Measurements from ENCODE around the gene GADD45A. TPM values are rescaled to one million over a fixed set of nuclear protein-coding genes. Genes with fewer than 3 reads are reported as not detected.

The GADD45A gene, protein sequence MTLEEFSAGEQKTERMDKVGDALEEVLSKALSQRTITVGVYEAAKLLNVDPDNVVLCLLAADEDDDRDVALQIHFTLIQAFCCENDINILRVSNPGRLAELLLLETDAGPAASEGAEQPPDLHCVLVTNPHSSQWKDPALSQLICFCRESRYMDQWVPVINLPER
- 41.6 and 44.1 TPM in 2 replicates for total RNA-seq

DNA sequence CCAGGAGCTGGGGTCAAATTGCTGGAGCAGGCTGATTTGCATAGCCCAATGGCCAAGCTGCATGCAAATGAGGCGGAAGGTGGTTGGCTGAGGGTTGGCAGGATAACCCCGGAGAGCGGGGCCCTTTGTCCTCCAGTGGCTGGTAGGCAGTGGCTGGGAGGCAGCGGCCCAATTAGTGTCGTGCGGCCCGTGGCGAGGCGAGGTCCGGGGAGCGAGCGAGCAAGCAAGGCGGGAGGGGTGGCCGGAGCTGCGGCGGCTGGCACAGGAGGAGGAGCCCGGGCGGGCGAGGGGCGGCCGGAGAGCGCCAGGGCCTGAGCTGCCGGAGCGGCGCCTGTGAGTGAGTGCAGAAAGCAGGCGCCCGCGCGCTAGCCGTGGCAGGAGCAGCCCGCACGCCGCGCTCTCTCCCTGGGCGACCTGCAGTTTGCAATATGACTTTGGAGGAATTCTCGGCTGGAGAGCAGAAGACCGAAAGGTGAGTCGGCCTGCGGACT, at the start of gene GADD45A:
TSS of gene GADD45A (plus strand) at position 135 of the 491 bp plus-strand sequence. CDS start at position 429, 294 bp downstream.

Small RNA genes within 50 kb of the gene (small RNA-seq; reads per million reads assigned to genes)
- not detected for gene RN7SL392P

Other genes with a start within 250 kb of the GADD45A start
- gene GNG12, start 148.3 kb downstream of the GADD45A start, total RNA-seq, result 260 and 285 TPM in 2 replicates